Liver (tissue), 9 donors: Measurements from ENCODE around the gene GSK3A. TPM values are rescaled to one million over a fixed set of nuclear protein-coding genes. Genes with fewer than 3 reads are reported as not detected.
A peak's percentile ranks its signal among the peaks of the same experiment; 100 is the strongest.

Experiments used
- DNase-seq: peaks from one replicate; pipeline ENCODE4 v3.0.0-alpha.2; 2017; ENCODE audit warnings: low spot score
- H3K27ac ChIP-seq, 2 donors: one replicate each; pipeline ENCODE4 v1.7.0; 2013; ENCODE audit warnings: inconsistent platforms in 2 of 2, low read length in 2 of 2, control low read depth in 1 of 2, low read depth in 1 of 2, mild to moderate bottlenecking in 1 of 2
- H3K27me3 ChIP-seq, 4 donors: one replicate each; pipeline versions ENCODE4 v1.6.1 to v1.7.0; 2013; ENCODE audit warnings: low read length in 3 of 4, inconsistent platforms in 1 of 4, mild to moderate bottlenecking in 1 of 4, moderate library complexity in 1 of 4; ENCODE audit not compliant: control insufficient read depth in 4 of 4, insufficient read depth in 4 of 4
- H3K36me3 ChIP-seq, 4 donors: one replicate each; pipeline versions ENCODE4 v1.6.1 to v1.7.0; 2013; ENCODE audit warnings: low read length in 3 of 4, mild to moderate bottlenecking in 3 of 4, low read depth in 1 of 4, moderate library complexity in 1 of 4; ENCODE audit not compliant: control insufficient read depth in 4 of 4, insufficient read depth in 3 of 4
- H3K4me1 ChIP-seq, 4 donors: one replicate each; pipeline versions ENCODE4 v1.6.1 to v1.7.0; 2013; ENCODE audit warnings: low read length in 3 of 4, mild to moderate bottlenecking in 3 of 4, moderate library complexity in 1 of 4; ENCODE audit not compliant: control insufficient read depth in 4 of 4, insufficient read depth in 4 of 4
- H3K4me3 ChIP-seq, 3 donors: one replicate each; pipeline versions ENCODE4 v1.6.1 to v1.7.0; 2013; ENCODE audit warnings: low read length in 3 of 3, control low read depth in 1 of 3, low read depth in 1 of 3, mild to moderate bottlenecking in 1 of 3
- H3K9ac ChIP-seq, 2 donors: one replicate each; pipeline ENCODE4 v1.7.0; 2013; ENCODE audit warnings: low read length in 2 of 2, mild to moderate bottlenecking in 2 of 2, moderate library complexity in 2 of 2, control low read depth in 1 of 2, low read depth in 1 of 2
- H3K9me3 ChIP-seq, 4 donors: one replicate each; pipeline versions ENCODE4 v1.6.1 to v1.7.0; 2013; ENCODE audit warnings: low read length in 3 of 4; ENCODE audit not compliant: control insufficient read depth in 4 of 4
- FOXA2 ChIP-seq: IDR thresholded peaks from 2 replicates; pipeline ENCODE4 v1.6.1; 2016; ENCODE audit warnings: antibody characterized with exemption
- GABPA ChIP-seq, 2 donors: IDR thresholded peaks in 1 of 2; conservative IDR thresholded peaks in 1 of 2; 2 replicates each; pipeline ENCODE4 v1.6.1; 2016; ENCODE audit warnings: antibody characterized with exemption in 2 of 2, mild to moderate bottlenecking in 1 of 2, moderate library complexity in 1 of 2
- HNF4A ChIP-seq, 2 donors: conservative IDR thresholded peaks; 2 replicates each; pipeline ENCODE4 v1.6.1; 2016; ENCODE audit warnings: antibody characterized with exemption in 2 of 2, mild to moderate bottlenecking in 2 of 2
- HNF4G ChIP-seq: IDR thresholded peaks from 2 replicates; pipeline ENCODE4 v1.6.1; 2016; ENCODE audit warnings: antibody characterized with exemption
- NR2F2 ChIP-seq: IDR thresholded peaks from 2 replicates; pipeline ENCODE4 v1.6.1; 2016; ENCODE audit warnings: antibody characterized with exemption
- RAD21 ChIP-seq, 2 donors: IDR thresholded peaks; 2 replicates each; pipeline ENCODE4 v1.6.1; 2016; ENCODE audit warnings: antibody characterized with exemption in 2 of 2, mild to moderate bottlenecking in 2 of 2
- RXRA ChIP-seq, 2 donors: IDR thresholded peaks; 2 replicates each; pipeline ENCODE4 v1.6.1; 2017 to 2018; ENCODE audit warnings: antibody characterized with exemption in 2 of 2, mild to moderate bottlenecking in 1 of 2
- TAF1 ChIP-seq: conservative IDR thresholded peaks from 2 replicates; pipeline ENCODE4 v1.6.1; 2016; ENCODE audit warnings: antibody characterized with exemption, mild to moderate bottlenecking
- YY1 ChIP-seq: IDR thresholded peaks from 2 replicates; pipeline ENCODE4 v1.6.1; 2016; ENCODE audit warnings: antibody characterized with exemption, mild to moderate bottlenecking
- WGBS: extraction: QIAGEN DNeasy Blood & Tissue Kit; methylation state at CpG from one replicate; pipeline ENCODE4 v1.1.7; 2013; 5-methylcytosine and 5-hydroxymethylcytosine counted together
- polyA plus RNA-seq, 2 donors: library from polyadenylated mRNA; stranded (reverse) in 1 of 2; unstranded in 1 of 2; fragments of 200-250 nt in 1 of 2; fragments of >200 nt in 1 of 2; fragmentation: Nextera tagmentation in 1 of 2; extraction: Ambion mirVana in 1 of 2; gene quantifications; one replicate each; pipeline versions ENCODE4 v1.2.1 to v1.2.3, GENCODE V29; 2013 to 2015
- total RNA-seq, 2 donors: library from RNA; depleted of rRNA; stranded (reverse); fragments of >200 nt; gene quantifications; one replicate each; pipeline ENCODE4 v1.2.3, GENCODE V29; 2014
- TF ChIP-seq, protein P1 (sequence below): IDR thresholded peaks from 2 replicates; pipeline ENCODE4 v1.6.1; 2016; ENCODE audit warnings: antibody characterized with exemption
- TF ChIP-seq, protein P2 (sequence below): IDR thresholded peaks from 2 replicates; pipeline ENCODE4 v1.6.1; 2016; ENCODE audit warnings: antibody characterized with exemption, mild to moderate bottlenecking
- TF ChIP-seq, protein P3 (sequence below): fragments of 150-350 bp; IDR thresholded peaks from 2 replicates; pipeline ENCODE4 v1.5.1; 2017; ENCODE audit warnings: improper control_type of control experiment, low read depth, low read length; ENCODE audit not compliant: missing input control
- TF ChIP-seq, protein P4 (sequence below): IDR thresholded peaks from 2 replicates; pipeline ENCODE4 v1.6.1; 2016; ENCODE audit warnings: antibody characterized with exemption
- TF ChIP-seq, protein P5 (sequence below): IDR thresholded peaks from 2 replicates; pipeline ENCODE4 v1.6.1; 2016; ENCODE audit warnings: antibody characterized with exemption
- donor health status: healthy.
- donor health status: healthy.
- donor health status: healthy.
- donor health status: healthy.
- donor health status: healthy.

Gene GSK3A
- total and polyA plus RNA-seq, 4 donors = 5.9 to 23.1 (median 13.0) TPM

DNA sequence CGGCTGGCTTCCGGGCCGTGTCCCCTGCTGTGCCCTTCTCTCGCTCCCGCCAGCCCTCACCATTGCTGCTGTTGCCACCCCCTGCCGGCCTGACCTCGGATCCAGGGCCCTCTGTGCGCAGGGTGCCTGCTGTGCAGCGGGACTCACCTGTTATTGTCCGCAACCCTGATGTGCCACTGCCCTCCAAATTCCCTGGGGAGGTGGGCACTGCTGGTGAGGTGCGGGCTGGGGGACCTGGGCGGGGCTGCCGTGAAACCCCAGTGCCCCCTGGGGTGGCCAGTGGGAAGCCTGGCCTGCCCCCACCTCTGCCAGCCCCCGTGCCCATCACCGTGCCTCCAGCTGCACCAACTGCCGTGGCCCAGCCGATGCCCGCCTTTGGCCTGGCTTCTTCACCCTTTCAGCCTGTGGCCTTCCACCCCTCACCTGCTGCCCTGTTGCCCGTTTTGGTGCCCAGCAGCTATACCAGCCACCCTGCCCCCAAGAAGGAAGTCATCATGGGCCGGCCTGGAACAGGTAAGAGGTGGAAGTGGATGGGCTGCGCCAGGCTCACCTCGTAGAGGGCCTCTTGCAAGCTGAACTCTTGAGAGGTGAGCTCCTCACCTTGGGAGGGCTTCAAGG lies 31.8 kb upstream of the GSK3A start:
- no peak overlapping the region for H3K4me3 ChIP-seq
- H3K27ac ChIP-seq = peak overlapping the region in 1 of 2 donors; percentile 16
- no peak overlapping the region for H3K9ac ChIP-seq
- no peaks in the 10 kb centered on the region for H3K9me3 ChIP-seq
- H3K4me1 ChIP-seq = peaks cover 23 to 58% (median 35%) of the 10 kb centered on the region in 4 donors
- no peak for DNase-seq
- WGBS = 95% methylated on average over 22 of the region's 22 CpGs
- TF ChIP-seq, protein P1, sequence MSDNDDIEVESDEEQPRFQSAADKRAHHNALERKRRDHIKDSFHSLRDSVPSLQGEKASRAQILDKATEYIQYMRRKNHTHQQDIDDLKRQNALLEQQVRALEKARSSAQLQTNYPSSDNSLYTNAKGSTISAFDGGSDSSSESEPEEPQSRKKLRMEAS = no peak
- TF ChIP-seq RAD21 (IDR thresholded peaks at IDR 0.05) = no peak
- no peak for TF ChIP-seq YY1
- no peak for TF ChIP-seq RXRA (IDR thresholded peaks at IDR 0.05)
- TF ChIP-seq, protein P2, sequence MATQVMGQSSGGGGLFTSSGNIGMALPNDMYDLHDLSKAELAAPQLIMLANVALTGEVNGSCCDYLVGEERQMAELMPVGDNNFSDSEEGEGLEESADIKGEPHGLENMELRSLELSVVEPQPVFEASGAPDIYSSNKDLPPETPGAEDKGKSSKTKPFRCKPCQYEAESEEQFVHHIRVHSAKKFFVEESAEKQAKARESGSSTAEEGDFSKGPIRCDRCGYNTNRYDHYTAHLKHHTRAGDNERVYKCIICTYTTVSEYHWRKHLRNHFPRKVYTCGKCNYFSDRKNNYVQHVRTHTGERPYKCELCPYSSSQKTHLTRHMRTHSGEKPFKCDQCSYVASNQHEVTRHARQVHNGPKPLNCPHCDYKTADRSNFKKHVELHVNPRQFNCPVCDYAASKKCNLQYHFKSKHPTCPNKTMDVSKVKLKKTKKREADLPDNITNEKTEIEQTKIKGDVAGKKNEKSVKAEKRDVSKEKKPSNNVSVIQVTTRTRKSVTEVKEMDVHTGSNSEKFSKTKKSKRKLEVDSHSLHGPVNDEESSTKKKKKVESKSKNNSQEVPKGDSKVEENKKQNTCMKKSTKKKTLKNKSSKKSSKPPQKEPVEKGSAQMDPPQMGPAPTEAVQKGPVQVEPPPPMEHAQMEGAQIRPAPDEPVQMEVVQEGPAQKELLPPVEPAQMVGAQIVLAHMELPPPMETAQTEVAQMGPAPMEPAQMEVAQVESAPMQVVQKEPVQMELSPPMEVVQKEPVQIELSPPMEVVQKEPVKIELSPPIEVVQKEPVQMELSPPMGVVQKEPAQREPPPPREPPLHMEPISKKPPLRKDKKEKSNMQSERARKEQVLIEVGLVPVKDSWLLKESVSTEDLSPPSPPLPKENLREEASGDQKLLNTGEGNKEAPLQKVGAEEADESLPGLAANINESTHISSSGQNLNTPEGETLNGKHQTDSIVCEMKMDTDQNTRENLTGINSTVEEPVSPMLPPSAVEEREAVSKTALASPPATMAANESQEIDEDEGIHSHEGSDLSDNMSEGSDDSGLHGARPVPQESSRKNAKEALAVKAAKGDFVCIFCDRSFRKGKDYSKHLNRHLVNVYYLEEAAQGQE = no peak
- TF ChIP-seq NR2F2 = no peak
- TF ChIP-seq HNF4G = no peak
- TF ChIP-seq HNF4A (conservative IDR thresholded peaks at IDR 0.05) = no peak
- TF ChIP-seq, protein P3, sequence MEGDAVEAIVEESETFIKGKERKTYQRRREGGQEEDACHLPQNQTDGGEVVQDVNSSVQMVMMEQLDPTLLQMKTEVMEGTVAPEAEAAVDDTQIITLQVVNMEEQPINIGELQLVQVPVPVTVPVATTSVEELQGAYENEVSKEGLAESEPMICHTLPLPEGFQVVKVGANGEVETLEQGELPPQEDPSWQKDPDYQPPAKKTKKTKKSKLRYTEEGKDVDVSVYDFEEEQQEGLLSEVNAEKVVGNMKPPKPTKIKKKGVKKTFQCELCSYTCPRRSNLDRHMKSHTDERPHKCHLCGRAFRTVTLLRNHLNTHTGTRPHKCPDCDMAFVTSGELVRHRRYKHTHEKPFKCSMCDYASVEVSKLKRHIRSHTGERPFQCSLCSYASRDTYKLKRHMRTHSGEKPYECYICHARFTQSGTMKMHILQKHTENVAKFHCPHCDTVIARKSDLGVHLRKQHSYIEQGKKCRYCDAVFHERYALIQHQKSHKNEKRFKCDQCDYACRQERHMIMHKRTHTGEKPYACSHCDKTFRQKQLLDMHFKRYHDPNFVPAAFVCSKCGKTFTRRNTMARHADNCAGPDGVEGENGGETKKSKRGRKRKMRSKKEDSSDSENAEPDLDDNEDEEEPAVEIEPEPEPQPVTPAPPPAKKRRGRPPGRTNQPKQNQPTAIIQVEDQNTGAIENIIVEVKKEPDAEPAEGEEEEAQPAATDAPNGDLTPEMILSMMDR = no peak
- TF ChIP-seq, protein P4, sequence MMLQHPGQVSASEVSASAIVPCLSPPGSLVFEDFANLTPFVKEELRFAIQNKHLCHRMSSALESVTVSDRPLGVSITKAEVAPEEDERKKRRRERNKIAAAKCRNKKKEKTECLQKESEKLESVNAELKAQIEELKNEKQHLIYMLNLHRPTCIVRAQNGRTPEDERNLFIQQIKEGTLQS = no peak
- no peak for TF ChIP-seq FOXA2
- no peak for TF ChIP-seq TAF1
- TF ChIP-seq, protein P5, sequence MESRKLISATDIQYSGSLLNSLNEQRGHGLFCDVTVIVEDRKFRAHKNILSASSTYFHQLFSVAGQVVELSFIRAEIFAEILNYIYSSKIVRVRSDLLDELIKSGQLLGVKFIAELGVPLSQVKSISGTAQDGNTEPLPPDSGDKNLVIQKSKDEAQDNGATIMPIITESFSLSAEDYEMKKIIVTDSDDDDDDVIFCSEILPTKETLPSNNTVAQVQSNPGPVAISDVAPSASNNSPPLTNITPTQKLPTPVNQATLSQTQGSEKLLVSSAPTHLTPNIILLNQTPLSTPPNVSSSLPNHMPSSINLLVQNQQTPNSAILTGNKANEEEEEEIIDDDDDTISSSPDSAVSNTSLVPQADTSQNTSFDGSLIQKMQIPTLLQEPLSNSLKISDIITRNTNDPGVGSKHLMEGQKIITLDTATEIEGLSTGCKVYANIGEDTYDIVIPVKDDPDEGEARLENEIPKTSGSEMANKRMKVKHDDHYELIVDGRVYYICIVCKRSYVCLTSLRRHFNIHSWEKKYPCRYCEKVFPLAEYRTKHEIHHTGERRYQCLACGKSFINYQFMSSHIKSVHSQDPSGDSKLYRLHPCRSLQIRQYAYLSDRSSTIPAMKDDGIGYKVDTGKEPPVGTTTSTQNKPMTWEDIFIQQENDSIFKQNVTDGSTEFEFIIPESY = no peak
- no peak for TF ChIP-seq GABPA (IDR thresholded peaks at IDR 0.05 in 1 of 2, conservative IDR thresholded peaks at IDR 0.05 in 1 of 2)
- no peaks in the 10 kb centered on the region for H3K27me3 ChIP-seq
- H3K36me3 ChIP-seq = peaks cover 5 to 21% (median 12%) of the 10 kb centered on the region in 4 donors
